ENCODE measurements around the gene FGF11.

The FGF11 gene

DNA sequence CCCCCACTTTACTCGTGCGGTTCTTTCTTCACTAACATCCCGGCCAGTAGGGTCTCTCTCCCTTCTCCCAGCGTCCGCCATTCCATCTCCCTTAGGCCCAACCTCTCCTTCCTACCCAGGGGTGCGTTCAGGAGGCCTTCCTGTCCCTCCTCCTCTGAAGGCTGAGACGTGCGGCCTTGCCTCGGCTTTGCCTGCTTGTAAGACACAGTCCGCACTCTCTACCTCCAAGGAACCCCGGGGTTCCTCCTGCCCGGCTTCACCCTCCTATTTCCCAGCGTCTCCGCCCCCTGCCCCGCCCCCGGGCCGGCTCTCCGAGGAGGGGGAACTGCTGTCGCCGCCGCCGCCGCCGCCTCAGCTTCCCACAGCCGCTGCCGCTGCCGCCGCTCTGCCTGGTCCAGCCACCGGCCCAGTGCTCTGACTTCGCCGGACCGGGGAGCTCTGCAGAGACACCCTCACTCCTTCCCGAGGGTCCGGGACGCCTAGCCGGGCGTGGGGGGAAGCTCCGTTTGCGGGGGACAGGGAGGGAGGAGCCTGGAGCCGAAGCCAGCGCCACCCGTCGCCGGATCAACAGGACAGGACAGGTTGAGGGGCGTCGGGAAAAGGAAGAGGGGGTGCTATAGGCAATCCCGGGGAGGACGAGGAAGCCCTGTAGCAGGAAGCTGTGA lies 1.2 kb upstream of the FGF11 start:
- TF ChIP-seq CTCF (conservative IDR thresholded peaks at IDR 0.05; ENCODE audit: low read depth, low read length): no peak
- peak overlapping the region; percentile 42 for H3K4me3 ChIP-seq (ENCODE audit: low read depth, low read length)
- DNase-seq (ENCODE audit: low read depth): no peak

DNA sequence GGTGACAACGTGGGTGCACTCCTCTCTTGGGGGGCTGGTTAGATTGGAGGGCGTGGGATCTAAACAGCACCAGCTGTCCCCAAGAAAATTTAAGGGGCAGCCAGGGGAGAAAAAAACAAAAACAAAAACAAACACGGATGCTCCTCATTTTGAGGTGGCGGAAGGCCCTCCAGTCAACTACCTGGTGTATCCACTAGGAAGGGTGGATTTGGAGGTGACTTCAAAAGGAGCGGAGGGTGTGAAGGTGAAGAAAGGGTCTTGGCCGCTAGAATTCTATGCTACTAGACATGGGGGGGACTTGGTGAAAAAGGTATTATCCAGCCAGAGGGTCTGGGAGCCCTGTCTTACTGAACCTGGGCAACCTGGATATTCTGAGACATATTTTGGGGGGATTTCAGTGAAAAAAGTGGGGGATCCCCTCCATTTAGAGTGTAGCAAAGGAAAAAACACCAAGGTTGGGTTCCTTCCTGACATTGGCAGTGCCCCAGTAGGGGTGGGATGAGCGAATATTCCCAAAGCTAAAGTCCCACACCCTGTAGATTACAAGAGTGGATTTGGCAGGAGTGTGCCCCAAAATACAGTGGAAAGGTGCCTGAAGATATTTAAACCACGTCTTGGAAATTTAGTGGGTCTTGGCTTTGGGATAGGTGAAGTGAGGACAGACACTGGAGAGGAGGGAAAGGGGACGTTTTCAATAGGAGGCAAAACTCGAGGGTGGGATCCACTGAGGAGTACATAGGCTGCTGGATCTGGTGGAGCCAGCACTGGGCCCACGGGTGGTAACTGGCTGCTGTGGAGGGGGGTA lies 454 bp upstream of the FGF11 start:
- DNase-seq (ENCODE audit: low read depth): no peak
- TF ChIP-seq CTCF (conservative IDR thresholded peaks at IDR 0.05; ENCODE audit: low read depth, low read length): no peak
- H3K4me3 ChIP-seq (ENCODE audit: low read depth, low read length): peak overlapping the region; percentile 42

GRCh38 chr17:7440113-7440833 lies 961 bp downstream of the FGF11 start:
- no peak for TF ChIP-seq CTCF (conservative IDR thresholded peaks at IDR 0.05; ENCODE audit: low read depth, low read length)
- DNase-seq (ENCODE audit: low read depth): no peak
- peak overlapping the region; percentile 51 for H3K4me3 ChIP-seq (ENCODE audit: low read depth, low read length)

GRCh38 chr17:7440834-7441195 lies 1.5 kb downstream of the FGF11 start:
- TF ChIP-seq CTCF (conservative IDR thresholded peaks at IDR 0.05; ENCODE audit: low read depth, low read length): peak; percentile 27
- peak; percentile 39 for DNase-seq (ENCODE audit: low read depth)
- peak overlapping the region; percentile 51 for H3K4me3 ChIP-seq (ENCODE audit: low read depth, low read length)

DNA sequence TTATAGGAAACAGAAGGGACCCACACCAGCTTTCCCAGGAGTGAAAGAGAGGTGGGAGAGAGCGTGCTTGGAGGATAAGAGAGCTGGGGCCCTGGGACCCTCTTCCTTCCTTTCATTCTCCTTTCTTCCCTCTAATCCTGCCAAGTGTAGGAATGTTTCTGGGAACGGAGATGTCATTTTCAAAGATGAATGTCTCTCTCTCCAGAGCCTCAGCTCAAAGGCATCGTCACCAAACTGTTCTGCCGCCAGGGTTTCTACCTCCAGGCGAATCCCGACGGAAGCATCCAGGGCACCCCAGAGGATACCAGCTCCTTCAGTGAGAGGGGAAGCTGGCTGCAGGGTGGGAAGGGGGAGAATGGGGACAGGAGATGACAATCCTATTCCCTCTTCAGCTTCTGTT lies 2.0 kb downstream of the FGF11 start:
- no peak for DNase-seq (ENCODE audit: low read depth)
- no peak for TF ChIP-seq CTCF (conservative IDR thresholded peaks at IDR 0.05; ENCODE audit: low read depth, low read length)
- H3K4me3 ChIP-seq (ENCODE audit: low read depth, low read length): no peak overlapping the region

DNA sequence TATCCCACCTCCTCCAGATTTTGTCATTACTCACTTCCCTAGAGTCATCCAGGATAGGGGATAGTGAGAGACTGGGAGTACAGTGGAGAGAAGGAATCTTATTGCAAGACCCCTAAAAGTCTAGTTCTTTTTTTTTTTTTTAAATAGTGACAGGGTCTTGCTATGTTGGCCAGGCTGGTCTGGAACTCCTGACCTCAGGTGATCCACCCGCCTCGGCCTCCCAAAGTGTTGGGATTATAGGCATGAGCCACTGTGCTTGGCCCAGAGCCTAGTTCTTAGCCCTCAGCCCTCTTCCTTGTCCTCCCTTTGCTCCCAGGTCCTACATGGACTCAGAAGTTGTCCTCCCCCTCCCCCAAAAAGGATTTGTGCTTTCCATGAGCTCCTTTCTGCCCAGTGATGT lies 2.8 kb downstream of the FGF11 start:
- no peak overlapping the region for H3K4me3 ChIP-seq (ENCODE audit: low read depth, low read length)
- TF ChIP-seq CTCF (conservative IDR thresholded peaks at IDR 0.05; ENCODE audit: low read depth, low read length): no peak
- no peak for DNase-seq (ENCODE audit: low read depth)
